T-helper 1 cell (primary cell): ENCODE data around the gene TBC1D9B.

Experiments
- DNase-seq, 5 donors: peaks; one replicate each; pipeline ENCODE4 v3.0.0-alpha.2; 2012 to 2020

TBC1D9B gene

GRCh38 chr5:179906795-179907555 lies 722 bp downstream of the TBC1D9B start:
- peak in 2 of 5 donors; percentile 8 to 28 for DNase-seq

GRCh38 chr5:179906294-179906794 lies 1.4 kb downstream of the TBC1D9B start:
- no peak for DNase-seq

GRCh38 chr5:179905161-179905560 lies 2.5 kb downstream of the TBC1D9B start:
- no peak for DNase-seq

- DNase-seq: no peak
These were observed 3.1 kb downstream of the TBC1D9B start for GRCh38 chr5:179904463-179905160.

GRCh38 chr5:179902763-179903158 lies 4.9 kb downstream of the TBC1D9B start:
- DNase-seq: no peak

- no peak for DNase-seq
These were observed 5.6 kb downstream of the TBC1D9B start for GRCh38 chr5:179901915-179902762.

GRCh38 chr5:179901462-179901861 lies 6.2 kb downstream of the TBC1D9B start:
- no peak for DNase-seq

GRCh38 chr5:179900711-179901110 lies 7.0 kb downstream of the TBC1D9B start:
- DNase-seq: no peak

GRCh38 chr5:179900206-179900605 lies 7.5 kb downstream of the TBC1D9B start:
- no peak for DNase-seq

- DNase-seq: no peak
These were observed 11.8 kb downstream of the TBC1D9B start for GRCh38 chr5:179895861-179896260.

- no peak for DNase-seq
These were observed 13.5 kb downstream of the TBC1D9B start for GRCh38 chr5:179893958-179894895.

GRCh38 chr5:179893076-179893957 lies 14.4 kb downstream of the TBC1D9B start:
- DNase-seq: no peak

GRCh38 chr5:179892255-179892654 lies 15.4 kb downstream of the TBC1D9B start:
- DNase-seq: no peak

GRCh38 chr5:179890751-179891682 lies 16.7 kb downstream of the TBC1D9B start:
- DNase-seq: no peak

GRCh38 chr5:179889885-179890284 lies 17.8 kb downstream of the TBC1D9B start:
- DNase-seq: no peak

GRCh38 chr5:179887802-179888201 lies 19.9 kb downstream of the TBC1D9B start:
- no peak for DNase-seq

- no peak for DNase-seq
These were observed 20.6 kb downstream of the TBC1D9B start for GRCh38 chr5:179887095-179887494.

- no peak for DNase-seq
These were observed 21.3 kb downstream of the TBC1D9B start for GRCh38 chr5:179886190-179886911.

- no peak for DNase-seq
These were observed 22.1 kb downstream of the TBC1D9B start for GRCh38 chr5:179885491-179886090.
